Measurements from ENCODE around the gene DLX6. TPM values are rescaled to one million over a fixed set of nuclear protein-coding genes. Genes with fewer than 3 reads are reported as not detected.

DLX6 gene
- total RNA-seq, 1 experiment from 2014 or later = not detected

DNA sequence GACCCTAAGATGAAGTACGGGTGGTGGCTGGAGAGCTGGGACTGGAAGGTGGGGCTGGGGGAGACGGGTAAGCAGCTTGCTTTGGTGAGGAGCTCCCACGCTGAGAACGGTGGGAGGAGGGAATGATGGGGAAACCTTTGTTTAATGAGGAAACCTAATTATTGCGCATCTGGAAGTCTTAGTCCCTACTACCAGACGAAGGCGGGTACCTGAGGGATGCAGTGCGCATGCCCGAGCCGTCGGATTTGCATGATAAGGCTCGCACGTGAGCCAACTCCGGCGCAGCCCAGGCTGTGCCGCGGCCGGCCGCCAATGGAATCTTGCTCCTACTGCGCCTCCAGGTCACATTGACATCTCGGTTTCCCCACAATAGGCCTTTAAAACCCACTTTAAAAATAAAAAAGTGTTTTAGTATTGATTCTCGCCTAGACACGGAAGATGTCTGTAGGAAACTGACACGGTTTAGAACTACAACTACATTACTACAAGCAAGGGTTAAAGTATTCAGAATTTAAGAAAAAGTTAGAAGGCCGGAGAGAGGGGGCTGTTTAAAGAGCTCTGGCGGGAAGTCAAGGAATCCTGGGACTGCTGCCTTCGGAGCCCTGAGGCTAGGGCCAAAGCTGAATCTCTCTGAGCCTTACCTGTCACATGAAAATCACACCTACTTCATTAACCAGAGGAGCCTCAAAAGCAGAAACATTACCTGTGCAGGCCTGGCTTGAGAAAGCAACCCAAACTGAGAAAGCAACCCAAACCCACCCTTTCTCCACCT lies 12.1 kb upstream of the DLX6 start:
- Histone ChIP-seq H3K27ac (ENCODE audit: low read depth, low read length) (no peak overlapping the region), H3K4me1 (ENCODE audit: control insufficient read depth in 1 of 2, insufficient read depth in 2 of 2, low read length in 2 of 2) (no peaks in the 10 kb centered on the region), H3K36me3 (ENCODE audit: control insufficient read depth in 1 of 2, insufficient read depth in 2 of 2, low read length in 2 of 2) (no peaks in the 10 kb centered on the region), H3K9ac (ENCODE audit: low read length) (no peak overlapping the region), H3K9me3 (ENCODE audit: control insufficient read depth in 1 of 2, insufficient read depth in 1 of 2, low read depth in 1 of 2, low read length in 2 of 2) (no peaks in the 10 kb centered on the region), H2AFZ (ENCODE audit: low read depth, low read length, poor library complexity, severe bottlenecking) (no peak overlapping the region), H3K27me3 (ENCODE audit: insufficient read depth, low read length) (peaks cover 52% of the 10 kb centered on the region), H3K9me2 (ENCODE audit: insufficient read depth) (no peaks in the 10 kb centered on the region), H3K4me3 (replicated peaks in 1 of 2; ENCODE audit: low read depth in 1 of 2, low read length in 2 of 2) (no peak overlapping the region), H3K4me2 (ENCODE audit: low read length) (no peak overlapping the region), H4K20me1 (ENCODE audit: insufficient read depth) (no peaks in the 10 kb centered on the region), H3K79me2 (ENCODE audit: insufficient read depth, low read length) (no peaks in the 10 kb centered on the region)
- TF ChIP-seq EGR1 (IDR thresholded peaks at IDR 0.05; ENCODE audit: low read depth) = no peak
- TF ChIP-seq EZH2 (IDR thresholded peaks at IDR 0.05) = no peak
- TF ChIP-seq, protein P1, sequence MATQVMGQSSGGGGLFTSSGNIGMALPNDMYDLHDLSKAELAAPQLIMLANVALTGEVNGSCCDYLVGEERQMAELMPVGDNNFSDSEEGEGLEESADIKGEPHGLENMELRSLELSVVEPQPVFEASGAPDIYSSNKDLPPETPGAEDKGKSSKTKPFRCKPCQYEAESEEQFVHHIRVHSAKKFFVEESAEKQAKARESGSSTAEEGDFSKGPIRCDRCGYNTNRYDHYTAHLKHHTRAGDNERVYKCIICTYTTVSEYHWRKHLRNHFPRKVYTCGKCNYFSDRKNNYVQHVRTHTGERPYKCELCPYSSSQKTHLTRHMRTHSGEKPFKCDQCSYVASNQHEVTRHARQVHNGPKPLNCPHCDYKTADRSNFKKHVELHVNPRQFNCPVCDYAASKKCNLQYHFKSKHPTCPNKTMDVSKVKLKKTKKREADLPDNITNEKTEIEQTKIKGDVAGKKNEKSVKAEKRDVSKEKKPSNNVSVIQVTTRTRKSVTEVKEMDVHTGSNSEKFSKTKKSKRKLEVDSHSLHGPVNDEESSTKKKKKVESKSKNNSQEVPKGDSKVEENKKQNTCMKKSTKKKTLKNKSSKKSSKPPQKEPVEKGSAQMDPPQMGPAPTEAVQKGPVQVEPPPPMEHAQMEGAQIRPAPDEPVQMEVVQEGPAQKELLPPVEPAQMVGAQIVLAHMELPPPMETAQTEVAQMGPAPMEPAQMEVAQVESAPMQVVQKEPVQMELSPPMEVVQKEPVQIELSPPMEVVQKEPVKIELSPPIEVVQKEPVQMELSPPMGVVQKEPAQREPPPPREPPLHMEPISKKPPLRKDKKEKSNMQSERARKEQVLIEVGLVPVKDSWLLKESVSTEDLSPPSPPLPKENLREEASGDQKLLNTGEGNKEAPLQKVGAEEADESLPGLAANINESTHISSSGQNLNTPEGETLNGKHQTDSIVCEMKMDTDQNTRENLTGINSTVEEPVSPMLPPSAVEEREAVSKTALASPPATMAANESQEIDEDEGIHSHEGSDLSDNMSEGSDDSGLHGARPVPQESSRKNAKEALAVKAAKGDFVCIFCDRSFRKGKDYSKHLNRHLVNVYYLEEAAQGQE (IDR thresholded peaks at IDR 0.05; ENCODE audit: low read depth) = no peak
- no peak for TF ChIP-seq CBX3 (IDR thresholded peaks at IDR 0.05; ENCODE audit: low read depth)
- TF ChIP-seq SP1 (IDR thresholded peaks at IDR 0.05; ENCODE audit: low read depth) = no peak
- TF ChIP-seq ZFX (IDR thresholded peaks at IDR 0.05) = no peak
- TF ChIP-seq TCF7L2 (IDR thresholded peaks at IDR 0.05; ENCODE audit: borderline replicate concordance, extremely low read depth, insufficient read depth, insufficient read length) = no peak
- no peak for TF ChIP-seq FOSL1 (IDR thresholded peaks at IDR 0.05; ENCODE audit: low read depth)
- intact Hi-C loops (cut with micrococcal nuclease) = no loop called here
- BruUV-seq (replicated peaks) = no TSS peak
- ChIA-PET POLR2A (no interaction called here), RAD21 (ENCODE audit: low non-redundant PET in 1 of 2, low total read pairs in 2 of 2, uncharacterized antibody in 2 of 2, unreplicated experiment in 2 of 2) (no interaction called here), CTCF (no interaction called here)
- DNase-seq (ENCODE audit: low read depth, low spot score) (no peak), ATAC-seq (no peak)
